AG04450 (cell line): Measurements from ENCODE around the gene WSB2. TPM values are rescaled to one million over a fixed set of nuclear protein-coding genes. Genes with fewer than 3 reads are reported as not detected.
"Not testable (repeated sequence)": the region's sequence is repeated elsewhere in the genome, so short reads cannot be mapped to it uniquely, and the experiment has no call there.

ENCODE experiments used
- CTCF ChIA-PET: fragments of 300-600, 350-600 bp; formaldehyde crosslinking; extraction: SDS; loops from one replicate; lab custom pipeline; 2022; ENCODE audit warnings: antibody characterized with exemption, inconsistent platforms; lab: Charles Lee
- POLR2A ChIA-PET: fragments of 350-600 bp; formaldehyde crosslinking; extraction: SDS; loops from one replicate; lab custom pipeline; 2021; ENCODE audit warnings: antibody characterized with exemption, inconsistent platforms; lab: Yijun Ruan, JAX
- DNase-seq: peaks from one replicate; pipeline ENCODE4 v3.0.0-alpha.2; 2011; ENCODE audit warnings: low read depth, low spot score
- H3K27ac ChIP-seq: one replicate; pipeline ENCODE4 v1.5.1; 2012; ENCODE audit warnings: low read depth, low read length, control low read depth
- H3K27me3 ChIP-seq: one replicate; pipeline ENCODE4 v1.6.0; 2012; ENCODE audit warnings: low read length; ENCODE audit not compliant: control insufficient read depth, insufficient read depth
- H3K4me3 ChIP-seq: 2 replicates; pipeline ENCODE4 v1.5.1; 2011; ENCODE audit warnings: mild to moderate bottlenecking, low read depth, low read length, control low read depth
- H3K9me3 ChIP-seq: 2 replicates; pipeline ENCODE4 v1.5.1; 2012; ENCODE audit warnings: low read length; ENCODE audit not compliant: control insufficient read depth, insufficient read depth
- CTCF ChIP-seq: IDR thresholded peaks from 2 replicates; pipeline ENCODE4 v1.5.1; 2011; ENCODE audit warnings: low read depth, low read length, control low read depth, inconsistent platforms
- polyA plus RNA-seq: library from polyadenylated mRNA; depleted of rRNA; stranded (reverse); fragments of >200 nt; gene quantifications from 2 replicates; pipeline ENCODE4 v1.2.3, GENCODE V29; 2011

Gene WSB2
- polyA plus RNA-seq, 1 experiment = 111 TPM

DNA sequence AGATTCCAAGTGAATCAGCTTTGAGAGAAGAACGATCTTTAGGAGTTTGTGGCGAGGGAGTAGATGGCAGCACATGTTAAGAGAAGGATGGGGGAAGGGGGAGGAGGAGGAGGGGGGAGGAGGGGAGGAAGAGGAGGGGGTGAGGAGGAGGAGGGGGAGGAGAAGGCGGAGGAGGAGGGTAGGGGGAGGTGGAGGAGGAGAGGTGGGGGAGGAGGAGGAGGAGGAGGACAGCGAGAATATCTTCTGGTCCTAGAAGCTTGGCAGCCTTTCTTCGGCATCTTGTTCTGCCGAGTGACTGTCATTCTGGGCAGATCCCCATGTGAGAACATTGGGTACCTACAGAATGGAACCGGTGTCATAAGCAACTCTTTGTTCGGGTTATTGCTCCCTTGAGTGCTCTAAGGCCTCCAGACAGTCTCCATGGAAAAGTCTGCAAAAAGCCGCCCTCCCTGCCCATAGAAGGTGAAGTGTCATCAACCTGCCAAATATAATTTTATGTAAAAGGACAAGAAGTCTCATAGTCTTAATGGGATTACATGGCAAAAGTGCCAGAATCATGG lies 37.6 kb downstream of the WSB2 start:
- Histone ChIP-seq H3K27me3 (no peaks in the 10 kb centered on the region), H3K9me3 (no peaks in the 10 kb centered on the region), H3K27ac (no peak overlapping the region), H3K4me3 (no peak overlapping the region)
- no peak for TF ChIP-seq CTCF
- CTCF ChIA-PET = no interaction called here
- POLR2A ChIA-PET = no interaction called here
- DNase-seq = no peak

DNA sequence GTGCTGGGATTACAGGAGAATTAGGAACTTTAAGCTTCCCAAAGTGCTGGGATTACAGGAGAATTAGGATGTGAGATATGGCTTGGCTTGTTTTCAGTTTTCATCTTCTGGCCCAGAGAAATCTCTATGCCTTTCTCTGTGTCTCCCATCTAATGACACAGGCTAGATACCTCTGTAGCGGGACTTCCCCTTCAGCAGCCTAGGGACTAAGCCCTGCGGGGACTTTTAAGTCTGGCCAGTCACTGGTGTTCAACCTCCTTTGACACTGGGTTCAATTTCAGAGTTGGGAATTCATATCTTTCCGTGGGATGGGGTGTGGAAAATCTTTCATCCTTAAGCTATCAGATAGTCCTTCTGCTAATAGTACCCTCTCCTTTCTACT lies 38.3 kb downstream of the WSB2 start:
- DNase-seq = no peak
- Histone ChIP-seq H3K27me3 (no peaks in the 10 kb centered on the region), H3K4me3 (no peak overlapping the region), H3K27ac (no peak overlapping the region), H3K9me3 (no peaks in the 10 kb centered on the region)
- ChIA-PET CTCF (no interaction called here), POLR2A (no interaction called here)
- no peak for TF ChIP-seq CTCF

DNA sequence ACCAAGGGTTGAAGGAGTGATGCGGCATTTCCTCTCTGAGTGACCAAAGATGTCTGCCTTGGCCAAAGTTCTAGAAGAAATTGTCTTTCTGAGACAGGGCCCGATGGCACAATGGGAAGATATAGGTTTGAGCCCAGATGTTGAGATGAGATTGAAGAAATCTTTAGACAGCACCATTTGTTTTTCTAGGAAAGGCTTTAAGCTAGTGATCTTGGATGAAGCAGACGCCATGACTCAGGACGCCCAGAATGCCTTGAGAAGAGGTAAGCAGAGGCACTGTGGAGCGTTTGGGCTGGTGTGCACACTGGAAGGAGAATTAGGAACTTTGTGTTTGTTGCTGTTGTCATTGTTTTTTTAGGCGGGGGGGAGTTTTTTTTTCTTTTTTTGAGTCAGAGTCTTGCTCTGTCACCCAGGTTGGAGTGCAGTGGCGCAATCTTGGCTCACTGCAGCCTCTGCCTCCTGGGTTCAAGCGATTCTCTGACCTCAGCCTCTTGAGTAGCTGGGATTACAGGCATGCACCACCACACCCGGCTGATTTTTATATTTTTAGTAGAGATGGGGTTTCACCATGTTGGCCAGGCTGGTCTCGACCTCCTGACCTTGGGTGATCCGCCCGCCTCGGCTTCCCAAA lies 38.8 kb downstream of the WSB2 start:
- DNase-seq, H3K27me3 ChIP-seq, H3K9me3 ChIP-seq, POLR2A ChIA-PET, CTCF ChIA-PET, H3K4me3 ChIP-seq, H3K27ac ChIP-seq: not testable (repeated sequence)

DNA sequence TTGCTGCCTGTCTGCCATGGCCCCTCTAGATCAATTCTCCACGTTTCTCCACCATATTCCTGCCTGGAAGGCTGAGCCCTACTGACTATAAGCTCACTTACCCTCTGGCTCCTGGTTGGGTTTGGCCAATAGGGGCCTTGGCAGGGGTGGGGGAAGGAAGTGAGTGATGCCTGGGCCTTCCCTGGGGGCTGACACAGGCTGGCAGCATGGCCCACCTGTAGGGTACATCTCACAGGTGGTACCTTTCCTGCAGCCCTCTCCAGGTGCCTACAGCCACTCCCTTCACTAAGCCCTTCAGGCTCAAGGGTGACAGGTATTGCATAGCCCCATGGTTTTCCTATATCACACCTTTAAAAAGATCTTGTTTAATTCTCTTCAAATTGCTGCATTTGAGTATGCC lies 40.9 kb downstream of the WSB2 start:
- CTCF ChIA-PET = interaction anchor here (1.4 to 1.8 kb wide), 2 partner anchors 13 to 15 kb away, joined by 5 to 8 read pairs; no protein-coding TSS in a partner anchor
- Histone ChIP-seq H3K27me3 (no peaks in the 10 kb centered on the region), H3K9me3 (no peaks in the 10 kb centered on the region; the same call in 1 of the 2 replicates), H3K27ac (no peak overlapping the region), H3K4me3 (no peak overlapping the region)
- POLR2A ChIA-PET = no interaction called here
- DNase-seq = no peak
- no peak for TF ChIP-seq CTCF

DNA sequence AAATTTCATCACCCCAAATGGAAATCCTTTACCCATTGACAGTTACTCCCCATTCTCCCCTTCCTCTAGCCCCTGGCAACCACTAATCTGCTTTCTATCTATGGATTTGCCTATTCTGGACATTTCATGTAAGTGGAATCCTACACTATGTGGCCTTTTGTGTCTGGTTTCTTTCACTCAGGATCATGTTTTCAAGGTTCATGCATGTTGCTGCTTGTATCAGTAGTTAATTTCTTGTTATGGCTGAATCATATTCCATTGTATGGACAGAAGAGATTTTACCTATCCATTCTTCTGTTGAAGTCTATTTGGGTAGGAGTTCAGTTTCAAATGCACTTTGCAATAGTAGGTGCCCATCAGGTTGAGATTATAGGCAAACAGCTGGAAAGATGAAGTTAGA lies 43.1 kb downstream of the WSB2 start:
- peak overlapping the region; percentile 96 for H3K4me3 ChIP-seq

More for the DNA sequence above, 43.1 kb downstream of the WSB2 start:
- CTCF ChIA-PET = interaction anchor here (1.3 kb wide), 1 partner anchor 143 kb away, joined by 3 read pairs; no protein-coding TSS in a partner anchor
- DNase-seq = no peak
- POLR2A ChIA-PET = interaction anchor here (0.7 kb wide), 1 partner anchor 10 kb away, joined by 3 read pairs; no protein-coding TSS in a partner anchor
- H3K27ac ChIP-seq = no peak overlapping the region
- H3K27me3 ChIP-seq = no peaks in the 10 kb centered on the region
- H3K9me3 ChIP-seq = no peaks in the 10 kb centered on the region; the same call in 1 of the 2 replicates
- TF ChIP-seq CTCF = no peak
